GM19324 (cell line): ENCODE measurements around the gene CHST15.

Source experiments
- ATAC-seq: cut with Tn5 transposase; IDR thresholded peaks from one replicate; pipeline ENCODE4 v1.9.1; 2021; ENCODE audit warnings: mild to moderate bottlenecking, moderate library complexity; ENCODE audit not compliant: unreplicated experiment, low FRiP score

Gene CHST15

DNA sequence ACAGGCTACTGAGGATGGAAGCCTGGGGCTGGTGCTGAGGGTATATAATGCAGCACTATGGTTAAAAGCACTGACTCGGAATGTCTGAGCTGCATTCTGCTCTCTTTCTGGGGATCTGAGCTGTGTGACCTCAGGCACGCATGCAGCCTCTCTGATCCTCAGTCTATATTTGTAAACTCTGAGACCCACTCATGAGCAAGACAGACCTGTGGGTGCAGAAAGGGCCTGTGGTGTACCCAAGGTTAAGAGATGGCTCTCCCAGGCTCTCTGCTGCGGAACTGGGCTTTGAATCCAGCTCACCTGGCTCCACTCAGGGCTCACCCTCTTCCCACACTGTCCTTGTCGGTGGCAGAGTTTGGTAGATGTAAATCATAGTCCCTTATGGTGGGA is 89.9 kb downstream of the CHST15 start:
- no peak for ATAC-seq

DNA sequence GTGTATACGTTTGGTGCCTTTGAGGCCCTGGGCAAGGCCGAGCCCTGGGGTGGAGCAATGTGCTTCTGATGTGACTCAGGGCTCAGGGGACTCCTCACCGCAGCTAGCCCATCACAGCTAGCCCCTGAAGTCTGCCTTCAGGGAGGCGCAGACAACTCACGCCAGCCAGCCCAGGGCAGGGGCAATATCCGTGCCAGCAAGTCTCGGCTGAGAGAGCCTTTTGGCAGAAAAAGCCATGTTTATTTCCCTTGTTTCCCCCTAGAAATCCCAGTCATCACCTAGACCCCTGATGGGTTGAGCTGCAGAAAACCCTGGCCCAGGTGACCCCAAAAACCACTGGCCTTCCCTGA is 90.4 kb downstream of the CHST15 start:
- no peak for ATAC-seq

DNA sequence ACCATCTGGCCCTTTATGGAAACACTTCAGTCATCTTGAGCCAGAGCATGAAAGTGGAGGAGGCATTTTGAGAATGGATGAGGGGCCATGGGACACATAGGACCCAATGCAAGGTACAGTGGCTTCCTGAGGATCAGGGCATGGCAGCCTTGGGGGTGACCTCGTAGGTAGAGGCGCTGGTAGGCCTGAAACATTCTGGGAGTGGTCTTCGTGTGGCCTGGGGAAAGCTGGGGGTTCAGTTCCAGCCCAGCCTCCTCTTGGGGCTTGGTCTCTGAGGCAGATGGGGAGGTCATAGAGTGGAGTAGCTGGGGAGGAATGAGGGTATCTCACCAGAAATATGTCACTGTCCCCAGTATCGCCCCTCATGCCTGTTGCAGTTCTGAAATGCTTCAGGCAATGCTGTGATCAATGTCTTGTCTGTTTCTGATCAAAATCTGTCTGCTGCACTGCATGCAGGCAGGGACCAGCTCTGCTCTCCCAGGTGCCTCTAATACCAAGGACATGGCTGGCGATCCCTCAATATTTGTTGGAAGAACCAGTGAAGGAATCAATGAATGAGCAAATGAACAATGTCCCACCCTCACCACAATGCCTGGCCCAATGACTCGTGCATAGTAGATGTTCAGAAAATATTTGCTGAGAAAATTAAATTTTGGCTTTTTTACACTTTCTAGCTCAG is 90.9 kb downstream of the CHST15 start:
- ATAC-seq = no peak

DNA sequence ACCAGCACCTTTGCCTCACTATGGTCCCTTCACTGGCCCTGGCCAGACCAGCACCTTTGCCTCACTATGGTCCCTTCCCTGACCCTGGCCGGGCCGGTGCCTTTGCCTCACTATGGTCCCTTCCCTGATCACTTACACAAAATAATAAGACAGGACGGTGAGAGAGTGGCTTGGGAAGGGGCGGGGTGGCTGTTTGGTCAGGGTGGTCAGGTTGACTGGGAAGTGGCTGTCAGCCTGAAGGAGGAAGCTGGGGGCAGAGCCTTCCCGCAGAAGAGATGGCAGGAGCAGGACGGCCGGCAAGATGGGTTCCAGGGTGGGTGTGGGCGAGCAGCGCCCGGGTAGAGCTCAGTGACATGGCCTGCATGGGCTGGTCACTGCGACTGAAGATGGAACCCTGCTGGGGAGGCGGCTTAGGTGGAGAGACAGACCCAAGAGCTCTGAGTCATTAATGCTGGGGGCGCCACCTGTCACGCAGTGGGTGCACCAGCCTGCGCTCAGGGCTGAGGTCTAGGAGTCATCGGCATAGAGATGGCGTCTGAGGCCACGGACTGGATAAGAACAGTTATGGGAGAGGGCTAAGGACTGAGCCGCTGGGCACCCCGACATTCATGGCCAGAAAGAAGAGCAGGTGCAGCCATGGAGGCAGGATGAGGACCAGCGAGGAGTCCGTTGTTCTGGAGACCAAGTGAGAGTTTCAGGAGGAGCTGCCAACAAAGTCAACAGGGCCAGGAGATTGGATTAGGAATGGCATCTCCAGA is 91.8 kb downstream of the CHST15 start:
- no peak for ATAC-seq

DNA sequence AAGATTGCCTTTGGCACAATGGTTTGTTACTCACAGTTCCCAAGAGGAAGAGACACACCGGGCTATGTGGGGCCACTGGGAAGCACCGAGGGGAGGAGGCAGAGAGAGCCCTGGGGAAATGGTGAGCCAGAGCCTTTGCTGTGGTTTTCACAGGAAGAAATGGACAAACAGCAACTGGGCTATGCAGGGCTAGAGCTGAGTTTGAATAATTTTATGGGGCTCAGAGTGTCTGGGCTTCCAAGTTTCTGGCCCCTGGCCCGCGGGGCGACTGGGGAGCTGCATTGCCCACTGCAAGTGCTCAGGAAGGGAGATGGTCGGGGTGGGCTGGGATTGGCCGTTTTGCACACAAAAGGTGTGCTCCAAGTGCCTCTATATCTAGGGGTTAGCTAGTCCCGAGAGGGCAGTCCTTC is 92.6 kb downstream of the CHST15 start:
- no peak for ATAC-seq

DNA sequence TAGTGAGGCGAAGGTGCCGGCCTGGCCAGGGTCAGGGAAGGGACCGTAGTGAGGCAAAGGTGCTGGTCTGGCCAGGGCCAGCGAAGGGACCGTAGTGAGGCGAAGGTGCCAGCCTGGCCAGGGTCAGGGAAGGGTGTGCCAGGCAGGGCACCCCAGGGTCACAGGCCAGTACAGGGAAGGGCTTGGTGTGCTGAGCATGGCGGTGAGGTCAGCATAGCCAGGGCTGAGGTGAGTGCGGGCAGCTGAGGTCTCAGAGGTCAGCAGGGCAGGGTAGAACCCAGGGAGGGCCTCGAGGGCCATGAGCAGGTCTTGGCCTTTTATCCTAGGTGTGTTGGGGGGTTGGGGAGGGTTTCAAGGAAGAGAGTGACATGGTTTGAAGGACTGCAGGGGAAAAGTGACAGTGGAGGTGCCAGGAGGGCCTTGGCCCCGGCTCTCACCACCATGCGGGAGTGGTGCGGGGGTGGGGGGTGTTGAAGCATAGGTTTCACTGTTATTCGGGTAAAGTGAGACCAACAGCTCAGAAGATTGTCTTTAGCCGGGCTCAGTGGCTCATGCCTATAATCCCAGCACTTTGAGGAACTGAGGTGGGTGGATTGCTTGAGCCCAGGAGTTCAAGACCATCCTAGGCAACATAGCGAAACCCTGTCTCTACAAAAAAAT is 93.3 kb downstream of the CHST15 start:
- ATAC-seq = no peak

DNA sequence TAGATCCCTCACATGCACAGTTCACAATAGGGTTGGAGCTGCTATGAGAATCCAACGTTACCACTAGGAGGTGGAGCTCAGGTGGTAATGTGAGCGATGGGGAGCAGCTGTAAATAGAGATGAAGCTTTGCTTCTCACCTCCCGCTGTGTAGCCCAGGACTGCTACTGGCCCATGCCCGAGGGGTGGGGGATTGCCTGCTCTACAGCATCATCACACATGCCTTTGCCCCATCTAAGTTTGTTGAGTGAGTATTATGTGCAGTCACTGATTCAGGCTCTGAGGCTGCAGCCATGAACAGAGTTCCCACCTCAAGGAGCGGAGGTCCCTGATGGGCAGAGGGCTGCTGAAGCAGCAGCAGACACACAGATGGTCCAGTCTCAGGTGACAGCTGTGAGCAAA is 94.1 kb downstream of the CHST15 start:
- ATAC-seq = no peak

DNA sequence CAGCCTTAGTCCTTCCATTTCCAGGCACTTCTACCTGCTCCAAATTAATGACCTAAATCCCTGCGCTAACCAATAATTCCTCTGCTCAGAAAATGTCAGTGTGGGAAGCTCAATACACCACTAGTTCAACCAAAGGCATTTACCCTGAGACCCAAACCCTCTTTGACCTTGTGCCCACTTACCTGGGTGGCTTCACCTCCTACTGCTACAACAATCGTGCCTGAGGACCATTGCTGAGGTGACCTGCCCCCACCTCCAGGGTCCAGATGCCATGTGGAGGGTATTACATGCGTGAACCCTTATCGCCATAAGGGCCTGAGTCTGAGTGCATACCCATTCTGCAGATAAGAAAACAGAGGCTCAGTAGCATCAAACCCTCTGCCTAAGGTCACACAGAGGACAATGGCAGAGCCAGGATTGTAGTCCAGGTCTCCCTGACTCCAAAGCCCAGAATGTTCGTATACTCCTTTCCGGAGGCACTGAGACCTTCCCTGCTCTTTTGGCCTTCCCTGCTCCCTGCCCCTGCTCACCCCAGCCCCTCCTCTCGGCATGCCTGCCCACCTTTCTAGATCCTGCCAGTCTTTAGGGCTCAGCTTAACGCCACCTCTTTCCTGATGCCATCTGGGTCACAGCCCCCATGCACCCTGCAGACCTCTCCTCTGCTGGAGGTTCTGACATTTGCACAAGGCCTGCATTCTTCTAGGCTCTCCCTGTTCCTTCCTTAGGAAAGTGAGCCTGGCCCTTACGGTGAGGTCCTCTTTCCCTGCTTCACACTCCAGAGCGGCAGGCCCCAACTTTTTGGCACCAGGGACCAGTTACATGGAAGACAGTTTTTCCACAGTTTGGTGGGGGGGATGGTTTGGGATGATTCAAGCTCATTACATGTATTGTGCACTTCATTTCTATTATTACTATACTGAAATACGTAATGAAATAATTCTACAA is 94.9 kb downstream of the CHST15 start:
- no peak for ATAC-seq

DNA sequence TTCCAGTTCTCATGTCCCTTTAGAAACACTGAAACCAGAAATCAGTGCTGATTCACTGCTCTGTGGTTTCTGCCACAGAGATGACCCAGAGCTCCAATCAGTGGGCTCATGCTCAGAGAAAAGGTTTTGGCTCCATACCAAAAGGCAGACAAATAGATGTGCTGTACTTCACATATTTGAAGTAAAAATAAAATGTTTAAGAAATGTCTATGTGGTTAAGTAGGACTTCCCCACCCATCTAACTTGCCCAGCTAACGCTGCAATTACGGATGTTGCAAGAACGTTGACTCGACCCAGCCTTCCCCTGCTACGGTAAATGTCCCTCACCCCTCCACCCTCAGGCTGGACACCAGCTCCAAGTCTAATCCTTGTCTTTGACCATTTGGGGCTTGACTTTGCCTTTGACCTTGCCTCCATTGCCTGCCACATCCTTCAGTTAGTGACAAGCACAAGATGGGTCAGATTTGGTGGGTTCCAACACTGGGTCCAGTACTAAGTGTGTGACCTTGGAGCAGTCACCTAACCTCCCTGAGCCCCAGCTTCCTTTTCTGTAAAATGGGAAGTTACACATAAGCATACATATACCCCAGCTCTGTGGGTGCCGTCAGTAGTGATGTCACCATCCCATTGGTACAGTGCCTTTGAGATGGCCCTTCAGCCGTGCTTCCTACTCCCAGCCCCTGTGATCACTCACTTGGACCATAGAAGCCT is 95.8 kb downstream of the CHST15 start:
- no peak for ATAC-seq

DNA sequence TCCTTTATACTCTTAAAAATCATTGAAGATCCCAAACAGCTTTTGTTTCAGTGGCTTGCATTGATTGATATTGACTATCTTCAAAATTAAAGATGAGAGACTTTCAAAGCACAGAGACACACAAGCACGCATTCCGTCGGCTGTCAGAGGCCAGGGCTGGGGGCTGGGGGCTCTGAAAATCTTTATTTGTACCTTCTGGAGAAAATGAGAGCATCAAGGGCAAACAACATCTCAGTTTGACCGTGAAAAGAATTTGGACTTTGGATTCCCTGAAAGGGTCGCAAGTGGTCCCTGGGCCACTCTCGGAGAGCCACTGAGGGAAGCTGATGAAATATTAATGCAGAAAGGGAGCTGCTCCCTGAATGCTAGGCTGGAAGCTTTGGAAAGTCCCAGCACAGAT is 96.4 kb downstream of the CHST15 start:
- no peak for ATAC-seq

DNA sequence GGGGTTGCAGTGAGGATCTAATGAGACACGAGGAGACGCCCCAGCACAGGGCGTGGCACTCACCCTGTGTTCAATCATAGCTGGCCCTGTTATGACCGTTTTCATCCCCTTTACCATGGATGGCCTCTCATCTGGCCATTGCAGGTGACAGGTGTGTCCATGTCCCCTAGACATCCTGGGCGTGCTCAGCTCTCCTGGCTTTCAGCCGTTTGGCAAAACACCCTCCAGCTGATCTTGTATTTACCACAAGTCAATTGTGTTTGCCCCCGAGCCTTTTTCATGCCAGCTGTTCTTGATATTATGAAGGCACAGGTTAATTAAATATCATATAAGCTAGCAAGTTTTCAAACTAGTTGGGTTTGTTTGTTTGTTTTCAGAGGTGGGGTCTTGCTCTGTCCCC is 97.1 kb downstream of the CHST15 start:
- ATAC-seq = no peak

DNA sequence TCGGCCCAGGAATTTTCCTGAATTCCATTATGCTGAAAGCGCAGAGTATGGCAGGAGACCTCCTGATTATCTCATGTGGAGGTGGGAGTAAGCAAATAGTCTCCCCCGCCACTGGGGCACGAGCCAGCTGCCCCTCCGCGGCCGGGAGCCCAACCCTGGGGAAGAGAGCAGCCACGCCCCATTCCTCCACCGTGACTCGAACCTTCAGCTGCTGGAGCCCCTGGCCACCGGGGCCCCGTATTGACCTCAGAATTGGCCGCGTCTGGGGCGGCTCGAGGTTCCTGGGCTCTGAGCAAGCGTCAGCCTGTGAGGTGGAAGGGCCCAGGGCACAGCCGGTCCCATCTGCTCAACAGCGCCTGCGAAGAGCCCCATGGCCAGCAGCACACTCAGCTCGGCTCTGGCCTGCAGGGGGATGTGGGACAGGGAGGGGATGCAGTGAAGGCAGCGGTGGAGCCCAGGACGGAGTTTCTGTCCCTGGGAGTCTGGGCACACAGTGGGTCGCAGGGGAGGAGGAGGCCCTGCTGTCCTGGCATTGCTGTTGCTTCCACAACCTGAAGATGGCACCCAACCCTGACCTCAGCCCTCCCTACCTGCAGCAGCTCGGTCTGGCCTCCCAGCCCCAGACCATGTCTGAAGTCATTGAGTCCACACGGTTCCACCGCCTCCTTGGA is 97.8 kb downstream of the CHST15 start:
- ATAC-seq = no peak

DNA sequence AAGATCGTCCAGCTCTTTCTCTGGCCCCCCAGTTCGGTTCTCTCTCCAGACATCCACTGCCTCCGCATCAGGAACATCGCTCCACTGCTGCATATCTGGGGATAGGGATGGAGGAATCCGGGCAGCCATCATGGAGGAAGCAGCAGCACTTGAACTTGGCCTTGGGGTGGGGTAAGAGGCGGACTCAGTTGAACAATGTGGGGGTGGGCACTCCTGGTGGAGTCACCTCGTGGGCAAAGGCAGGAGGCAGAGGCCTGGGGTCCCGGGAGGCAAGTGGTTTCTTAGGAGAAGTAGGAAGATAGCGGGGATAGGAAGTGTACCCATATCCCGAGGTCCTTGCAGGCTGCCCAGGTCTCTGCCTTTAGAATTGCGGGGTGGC is 98.3 kb downstream of the CHST15 start:
- no peak for ATAC-seq

DNA sequence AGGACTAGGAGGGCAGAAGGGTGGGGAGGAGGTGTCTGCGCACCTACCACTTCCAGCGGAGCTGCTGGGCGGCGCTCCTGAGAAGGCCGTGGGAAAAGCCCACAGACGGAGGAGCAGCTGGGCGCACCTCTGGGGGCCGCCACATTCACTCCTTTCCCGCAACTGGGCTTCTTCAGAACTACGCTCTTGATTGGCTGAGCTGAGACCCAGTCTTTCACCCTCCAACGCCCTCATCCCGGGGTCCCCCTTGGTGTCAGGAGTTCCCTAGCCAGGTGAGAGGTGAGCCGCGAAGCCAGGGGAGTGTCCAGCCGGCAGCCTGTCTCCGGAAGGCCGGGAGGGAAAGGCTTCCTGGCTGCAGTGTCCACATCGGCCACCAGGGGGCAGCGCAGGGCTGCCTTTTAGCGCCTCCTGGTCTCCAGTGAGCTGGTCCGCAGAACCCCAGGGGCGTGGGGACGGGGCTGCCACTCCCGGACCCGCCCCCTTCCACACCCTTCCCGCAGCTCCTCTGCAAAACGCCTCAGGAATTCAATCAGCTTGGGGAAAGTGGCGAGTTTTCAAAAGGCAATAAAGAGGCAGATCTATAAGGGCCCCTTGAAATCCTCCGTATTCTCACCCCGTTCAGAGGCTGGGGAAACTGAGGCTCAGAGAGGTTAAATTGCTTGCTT is 98.8 kb downstream of the CHST15 start:
- ATAC-seq = peak; percentile 43

DNA sequence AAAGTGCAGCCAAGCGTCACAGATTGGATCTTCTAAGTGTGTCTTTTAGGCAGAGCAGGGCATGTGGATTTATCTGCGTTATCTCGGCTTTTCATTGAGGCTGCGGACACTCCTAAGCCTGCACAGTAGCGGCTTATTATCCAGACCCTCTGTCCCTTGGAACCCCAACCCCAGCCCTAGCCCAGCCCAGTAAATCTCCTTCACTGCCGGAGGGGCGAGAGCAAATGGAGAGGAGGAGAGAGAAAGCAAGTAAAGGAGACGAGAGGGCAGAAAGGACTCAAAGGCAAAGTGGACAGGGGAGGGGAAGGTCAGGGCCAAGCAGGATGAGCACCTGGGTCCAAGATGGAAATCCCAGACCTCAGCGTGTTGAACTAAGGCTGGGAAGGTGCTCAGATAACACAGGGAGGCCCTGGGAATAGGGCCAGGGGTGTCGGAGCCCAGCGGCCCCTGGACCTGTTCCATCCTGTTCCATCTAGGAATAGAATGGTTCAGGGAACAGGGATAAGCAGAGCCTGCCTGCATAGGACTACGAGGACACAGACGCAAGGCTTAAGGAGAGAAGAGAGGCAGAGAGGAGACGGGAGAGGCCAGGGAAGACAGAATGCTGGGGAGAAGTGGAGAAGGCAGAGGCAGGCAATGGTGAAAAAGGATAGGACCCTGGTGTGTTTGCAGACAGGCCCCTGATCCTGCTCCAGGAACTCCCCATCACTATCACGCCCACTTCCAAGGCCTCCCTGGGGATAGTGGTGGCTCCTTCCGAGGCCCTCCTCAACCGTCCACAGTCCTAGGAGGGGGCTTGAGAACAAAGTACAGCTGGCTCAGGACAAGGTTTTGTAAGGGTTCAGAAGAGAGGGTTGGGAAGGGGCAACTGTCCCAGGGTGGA is 99.6 kb downstream of the CHST15 start:
- ATAC-seq = no peak

DNA sequence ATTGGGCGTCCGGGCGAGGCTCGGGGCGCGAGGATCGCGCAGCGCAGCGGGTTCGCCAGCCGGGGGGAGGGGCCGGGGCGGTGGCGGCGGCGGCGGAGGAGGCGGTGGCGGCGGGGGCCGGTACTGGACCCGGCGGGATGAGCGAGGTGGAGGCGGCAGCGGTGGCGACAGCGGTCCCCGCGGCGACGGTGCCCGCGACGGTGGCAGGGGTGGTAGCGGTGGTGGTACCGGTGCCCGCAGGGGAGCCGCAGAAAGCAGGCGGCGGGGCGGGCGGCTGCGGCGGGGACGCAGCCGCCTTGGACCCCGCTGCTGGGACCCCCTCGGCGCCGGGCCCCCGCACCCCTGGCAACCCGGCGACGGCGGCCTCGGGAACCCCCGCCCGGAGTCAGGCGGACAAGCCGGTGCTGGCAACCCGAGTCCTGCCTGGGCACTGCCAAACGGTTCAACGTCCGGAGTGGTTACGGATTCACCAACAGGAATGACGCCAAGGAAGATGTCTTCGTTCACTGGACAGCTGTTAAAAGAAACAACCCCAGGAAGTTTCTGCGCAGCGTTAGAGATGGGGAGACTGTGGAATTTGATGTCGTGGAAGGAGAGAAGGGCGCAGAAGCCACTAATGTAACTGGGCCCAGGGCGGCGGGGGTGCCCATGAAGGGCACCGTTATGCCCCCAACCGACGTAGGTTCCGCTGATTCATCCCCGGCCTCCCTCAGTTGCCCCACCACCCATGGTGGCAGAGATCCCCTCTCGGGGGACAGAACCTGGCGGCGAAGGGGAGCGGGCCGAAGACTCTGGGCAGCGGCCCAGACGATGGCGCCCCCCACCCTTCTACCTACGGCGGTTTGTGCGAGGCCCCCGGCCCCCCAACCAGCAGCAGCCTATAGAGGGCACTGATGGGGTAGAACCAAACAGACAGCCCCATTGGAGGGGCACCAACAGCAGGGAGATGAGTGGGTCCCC is 101.5 kb downstream of the CHST15 start:
- no peak for ATAC-seq

DNA sequence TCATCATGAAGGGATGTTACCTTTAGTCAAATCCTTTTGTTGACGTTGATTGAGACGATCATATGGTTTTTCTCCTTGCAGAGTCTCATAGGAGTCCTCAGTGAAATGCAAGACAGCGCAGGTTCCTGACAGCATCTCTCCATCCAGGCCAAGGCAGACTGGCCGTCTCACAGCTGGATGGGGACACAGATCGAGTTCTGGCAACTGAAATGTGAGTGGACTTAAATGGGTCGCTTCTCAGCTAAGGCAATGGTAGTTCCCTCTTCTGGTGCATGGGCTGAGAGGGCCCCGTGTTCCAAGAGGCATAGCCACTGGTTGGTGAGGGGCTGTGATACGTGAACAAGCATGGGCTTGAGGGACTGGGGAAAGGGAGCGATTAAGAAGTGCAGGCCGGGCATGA is 102.5 kb downstream of the CHST15 start:
- no peak for ATAC-seq
